HL-60 (cell line): ENCODE data around the gene SLF1.

Experiments
- DNase-seq, 2 experiments: peaks; one replicate each; pipeline ENCODE4 v3.0.0-alpha.2; 2010 to 2020; ENCODE audit warnings: low read depth in 1 of 2, low spot score in 1 of 2
- H3K27ac ChIP-seq: fragments of 250-450 bp; sonication (Bioruptor Pico); replicated peaks from 2 replicates; pipeline ENCODE4 v1.5.1; 2020; ENCODE audit warnings: mild to moderate bottlenecking, moderate library complexity
- H3K27me3 ChIP-seq: fragments of 250-450 bp; sonication (Bioruptor Pico); 2 replicates; pipeline ENCODE4 v1.5.1; 2021; ENCODE audit warnings: mild to moderate bottlenecking, moderate library complexity; ENCODE audit not compliant: insufficient read depth, poor library complexity, severe bottlenecking
- H3K4me3 ChIP-seq: replicated peaks from 2 replicates; pipeline ENCODE4 v1.5.1; 2011; ENCODE audit warnings: mild to moderate bottlenecking, control low read depth, low read length; ENCODE audit not compliant: insufficient read depth
- GABPA ChIP-seq: IDR thresholded peaks from 2 replicates; pipeline ENCODE4 v1.6.1; 2012; ENCODE audit warnings: low read depth
- POLR2AphosphoS5 ChIP-seq: IDR thresholded peaks from 2 replicates; pipeline ENCODE4 v1.6.1; 2012; ENCODE audit warnings: low read depth
- SPI1 ChIP-seq: IDR thresholded peaks from 2 replicates; pipeline ENCODE4 v1.6.1; 2012; ENCODE audit warnings: low read depth, mild to moderate bottlenecking, borderline replicate concordance
- TF ChIP-seq, protein P1 (sequence below): IDR thresholded peaks from 2 replicates; pipeline ENCODE4 v1.6.1; 2012; ENCODE audit warnings: low read depth; ENCODE audit not compliant: insufficient replicate concordance
- TF ChIP-seq, protein P2 (sequence below): IDR thresholded peaks from one replicate; pipeline ENCODE4 v1.5.1; 2011; ENCODE audit warnings: low read length, control low read depth, inconsistent platforms; ENCODE audit not compliant: insufficient read depth

Gene SLF1

DNA sequence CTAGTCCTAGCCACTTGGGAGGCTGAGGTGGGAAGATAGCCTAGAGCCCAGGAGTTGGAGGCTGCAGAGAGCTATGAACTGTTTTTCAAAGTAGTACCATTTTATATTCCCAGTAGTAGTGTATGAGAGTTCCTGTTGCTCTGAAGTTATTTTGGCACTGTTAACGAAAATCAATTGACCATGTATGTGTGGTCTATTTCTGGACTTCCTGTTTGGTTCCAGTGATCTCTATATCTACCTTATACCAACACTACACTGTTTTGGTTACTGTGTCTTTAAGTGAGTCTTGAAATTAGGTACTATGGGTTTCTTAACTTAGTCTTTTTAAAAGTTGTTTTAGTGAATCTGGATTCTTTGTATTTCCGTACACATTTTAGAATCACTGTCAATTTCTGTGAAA is 13.6 kb downstream of the SLF1 start:
- H3K27me3 ChIP-seq, result no peaks in the 10 kb centered on the region
- H3K4me3 ChIP-seq, result no peak overlapping the region
- no peak overlapping the region for H3K27ac ChIP-seq
- DNase-seq, result no peak
- TF ChIP-seq POLR2AphosphoS5 (no peak), SPI1 (no peak), GABPA (no peak)
- TF ChIP-seq, protein P1, sequence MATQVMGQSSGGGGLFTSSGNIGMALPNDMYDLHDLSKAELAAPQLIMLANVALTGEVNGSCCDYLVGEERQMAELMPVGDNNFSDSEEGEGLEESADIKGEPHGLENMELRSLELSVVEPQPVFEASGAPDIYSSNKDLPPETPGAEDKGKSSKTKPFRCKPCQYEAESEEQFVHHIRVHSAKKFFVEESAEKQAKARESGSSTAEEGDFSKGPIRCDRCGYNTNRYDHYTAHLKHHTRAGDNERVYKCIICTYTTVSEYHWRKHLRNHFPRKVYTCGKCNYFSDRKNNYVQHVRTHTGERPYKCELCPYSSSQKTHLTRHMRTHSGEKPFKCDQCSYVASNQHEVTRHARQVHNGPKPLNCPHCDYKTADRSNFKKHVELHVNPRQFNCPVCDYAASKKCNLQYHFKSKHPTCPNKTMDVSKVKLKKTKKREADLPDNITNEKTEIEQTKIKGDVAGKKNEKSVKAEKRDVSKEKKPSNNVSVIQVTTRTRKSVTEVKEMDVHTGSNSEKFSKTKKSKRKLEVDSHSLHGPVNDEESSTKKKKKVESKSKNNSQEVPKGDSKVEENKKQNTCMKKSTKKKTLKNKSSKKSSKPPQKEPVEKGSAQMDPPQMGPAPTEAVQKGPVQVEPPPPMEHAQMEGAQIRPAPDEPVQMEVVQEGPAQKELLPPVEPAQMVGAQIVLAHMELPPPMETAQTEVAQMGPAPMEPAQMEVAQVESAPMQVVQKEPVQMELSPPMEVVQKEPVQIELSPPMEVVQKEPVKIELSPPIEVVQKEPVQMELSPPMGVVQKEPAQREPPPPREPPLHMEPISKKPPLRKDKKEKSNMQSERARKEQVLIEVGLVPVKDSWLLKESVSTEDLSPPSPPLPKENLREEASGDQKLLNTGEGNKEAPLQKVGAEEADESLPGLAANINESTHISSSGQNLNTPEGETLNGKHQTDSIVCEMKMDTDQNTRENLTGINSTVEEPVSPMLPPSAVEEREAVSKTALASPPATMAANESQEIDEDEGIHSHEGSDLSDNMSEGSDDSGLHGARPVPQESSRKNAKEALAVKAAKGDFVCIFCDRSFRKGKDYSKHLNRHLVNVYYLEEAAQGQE, result no peak
- TF ChIP-seq, protein P2, sequence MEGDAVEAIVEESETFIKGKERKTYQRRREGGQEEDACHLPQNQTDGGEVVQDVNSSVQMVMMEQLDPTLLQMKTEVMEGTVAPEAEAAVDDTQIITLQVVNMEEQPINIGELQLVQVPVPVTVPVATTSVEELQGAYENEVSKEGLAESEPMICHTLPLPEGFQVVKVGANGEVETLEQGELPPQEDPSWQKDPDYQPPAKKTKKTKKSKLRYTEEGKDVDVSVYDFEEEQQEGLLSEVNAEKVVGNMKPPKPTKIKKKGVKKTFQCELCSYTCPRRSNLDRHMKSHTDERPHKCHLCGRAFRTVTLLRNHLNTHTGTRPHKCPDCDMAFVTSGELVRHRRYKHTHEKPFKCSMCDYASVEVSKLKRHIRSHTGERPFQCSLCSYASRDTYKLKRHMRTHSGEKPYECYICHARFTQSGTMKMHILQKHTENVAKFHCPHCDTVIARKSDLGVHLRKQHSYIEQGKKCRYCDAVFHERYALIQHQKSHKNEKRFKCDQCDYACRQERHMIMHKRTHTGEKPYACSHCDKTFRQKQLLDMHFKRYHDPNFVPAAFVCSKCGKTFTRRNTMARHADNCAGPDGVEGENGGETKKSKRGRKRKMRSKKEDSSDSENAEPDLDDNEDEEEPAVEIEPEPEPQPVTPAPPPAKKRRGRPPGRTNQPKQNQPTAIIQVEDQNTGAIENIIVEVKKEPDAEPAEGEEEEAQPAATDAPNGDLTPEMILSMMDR, result no peak

DNA sequence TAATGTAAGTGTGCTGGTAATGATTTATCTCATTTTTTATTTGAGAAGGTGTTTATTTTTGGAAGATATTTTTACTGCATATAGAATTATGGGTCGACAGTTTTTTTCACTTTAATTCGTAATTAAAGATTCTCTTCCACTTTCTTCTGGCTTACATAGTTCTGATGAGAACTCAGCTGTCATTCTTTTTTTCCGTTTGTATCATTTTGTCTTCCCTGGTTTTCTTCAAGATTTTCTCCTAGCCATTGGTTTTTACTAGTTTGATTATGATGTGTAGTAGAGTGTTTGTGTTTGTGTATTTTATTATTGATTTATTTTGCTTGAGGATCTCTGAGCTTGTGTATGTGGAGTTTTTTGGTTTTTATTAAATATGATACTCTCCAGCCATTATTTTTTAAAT is 21.7 kb downstream of the SLF1 start:
- no peak for DNase-seq
- no peak overlapping the region for H3K4me3 ChIP-seq
- TF ChIP-seq GABPA (no peak), POLR2AphosphoS5 (no peak), SPI1 (no peak)
- TF ChIP-seq, protein P1, result no peak
- TF ChIP-seq, protein P2, result no peak

DNA sequence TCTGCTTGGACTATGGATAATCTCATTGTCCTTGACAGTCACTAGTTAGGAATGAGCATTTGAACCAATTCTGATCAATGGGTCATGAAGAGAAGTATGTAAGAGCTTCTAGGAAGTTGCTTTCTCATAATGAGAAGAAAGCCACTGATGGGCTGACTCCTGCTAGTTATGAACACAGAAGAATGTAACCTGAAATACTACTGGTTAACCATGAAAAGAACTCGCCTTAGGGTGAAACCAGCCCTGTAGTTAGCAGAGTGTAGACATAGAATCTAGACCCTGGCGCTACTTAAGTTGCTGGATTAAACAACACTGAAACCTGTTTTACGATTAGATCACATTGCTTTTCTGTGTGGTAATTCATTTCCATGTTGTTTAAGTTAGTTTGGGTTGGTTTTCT is 26.6 kb downstream of the SLF1 start:
- no peak overlapping the region for H3K27ac ChIP-seq
- H3K27me3 ChIP-seq, result no peaks in the 10 kb centered on the region
- H3K4me3 ChIP-seq, result no peak overlapping the region
- TF ChIP-seq, protein P2, result no peak
- TF ChIP-seq GABPA (no peak), SPI1 (no peak), POLR2AphosphoS5 (no peak)
- TF ChIP-seq, protein P1, result no peak
- no peak for DNase-seq

More for the DNA sequence above, 21.7 kb downstream of the SLF1 start:
- no peaks in the 10 kb centered on the region for H3K27me3 ChIP-seq
- no peak overlapping the region for H3K27ac ChIP-seq
